Activated T-cell treated with anti-CD3 and anti-CD28 coated beads, Interleukin-2, amount 50 U/mL, for 48 hours (primary cell): ENCODE data around the gene RGL2.
"Not testable (repeated sequence)": the region's sequence is repeated elsewhere in the genome, so short reads cannot be mapped to it uniquely, and the experiment has no call there.

Source experiments
- DNase-seq, 2 experiments: peaks; one replicate each; pipeline ENCODE4 v3.0.0-alpha.2; 2020

The RGL2 gene, protein sequence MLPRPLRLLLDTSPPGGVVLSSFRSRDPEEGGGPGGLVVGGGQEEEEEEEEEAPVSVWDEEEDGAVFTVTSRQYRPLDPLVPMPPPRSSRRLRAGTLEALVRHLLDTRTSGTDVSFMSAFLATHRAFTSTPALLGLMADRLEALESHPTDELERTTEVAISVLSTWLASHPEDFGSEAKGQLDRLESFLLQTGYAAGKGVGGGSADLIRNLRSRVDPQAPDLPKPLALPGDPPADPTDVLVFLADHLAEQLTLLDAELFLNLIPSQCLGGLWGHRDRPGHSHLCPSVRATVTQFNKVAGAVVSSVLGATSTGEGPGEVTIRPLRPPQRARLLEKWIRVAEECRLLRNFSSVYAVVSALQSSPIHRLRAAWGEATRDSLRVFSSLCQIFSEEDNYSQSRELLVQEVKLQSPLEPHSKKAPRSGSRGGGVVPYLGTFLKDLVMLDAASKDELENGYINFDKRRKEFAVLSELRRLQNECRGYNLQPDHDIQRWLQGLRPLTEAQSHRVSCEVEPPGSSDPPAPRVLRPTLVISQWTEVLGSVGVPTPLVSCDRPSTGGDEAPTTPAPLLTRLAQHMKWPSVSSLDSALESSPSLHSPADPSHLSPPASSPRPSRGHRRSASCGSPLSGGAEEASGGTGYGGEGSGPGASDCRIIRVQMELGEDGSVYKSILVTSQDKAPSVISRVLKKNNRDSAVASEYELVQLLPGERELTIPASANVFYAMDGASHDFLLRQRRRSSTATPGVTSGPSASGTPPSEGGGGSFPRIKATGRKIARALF

DNA sequence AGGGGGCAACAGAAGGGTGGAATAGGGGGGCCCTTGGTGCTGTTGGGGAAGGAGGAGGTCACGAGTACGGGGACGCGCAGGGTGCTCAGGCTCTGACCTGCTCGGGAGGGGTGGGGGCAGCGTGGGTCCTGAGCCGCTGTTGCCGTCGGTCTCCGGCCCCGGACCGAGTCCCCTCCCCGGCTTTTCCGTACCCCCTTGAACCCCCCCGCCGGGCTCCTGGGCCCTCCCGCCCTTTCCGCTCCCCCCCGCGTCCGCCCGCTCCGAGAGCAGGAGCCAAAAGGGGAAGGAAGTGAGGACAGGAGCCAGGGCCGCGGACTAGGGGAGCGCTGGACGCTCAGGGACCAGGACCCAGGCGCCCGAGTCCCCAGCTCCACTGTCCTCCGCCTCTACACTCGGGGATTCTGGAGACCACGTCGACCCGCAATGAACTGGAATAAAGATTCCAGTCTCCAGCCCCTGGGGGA is at the start of gene RGL2:
TSS of gene RGL2 (minus strand) at position 170 of the 464 bp plus-strand sequence. CDS start 332 bp downstream, outside the sequence.
- no peak for DNase-seq

DNA sequence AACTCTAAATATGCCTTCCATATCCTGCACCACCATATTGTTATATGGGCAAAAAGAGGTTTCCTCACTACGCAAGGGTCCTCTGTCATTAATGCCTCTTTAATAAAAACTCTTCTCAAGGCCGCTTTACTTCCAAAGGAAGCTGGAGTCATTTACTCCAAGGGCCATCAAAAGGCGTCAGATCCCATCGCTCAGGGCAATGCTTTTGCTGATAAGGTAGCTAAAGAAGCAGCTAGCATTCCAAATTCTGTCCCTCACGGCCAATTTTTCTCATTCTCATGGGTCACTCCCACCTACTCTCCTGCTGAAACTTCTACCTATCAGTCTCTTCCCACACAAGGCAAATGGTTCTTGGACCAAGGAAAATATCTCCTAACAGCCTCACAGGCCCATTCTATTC is 49.1 kb upstream of the RGL2 start:
- DNase-seq, result no peak

GRCh38 chr6:33346972-33347371 is 48.2 kb upstream of the RGL2 start:
- not testable (repeated sequence) for DNase-seq

DNA sequence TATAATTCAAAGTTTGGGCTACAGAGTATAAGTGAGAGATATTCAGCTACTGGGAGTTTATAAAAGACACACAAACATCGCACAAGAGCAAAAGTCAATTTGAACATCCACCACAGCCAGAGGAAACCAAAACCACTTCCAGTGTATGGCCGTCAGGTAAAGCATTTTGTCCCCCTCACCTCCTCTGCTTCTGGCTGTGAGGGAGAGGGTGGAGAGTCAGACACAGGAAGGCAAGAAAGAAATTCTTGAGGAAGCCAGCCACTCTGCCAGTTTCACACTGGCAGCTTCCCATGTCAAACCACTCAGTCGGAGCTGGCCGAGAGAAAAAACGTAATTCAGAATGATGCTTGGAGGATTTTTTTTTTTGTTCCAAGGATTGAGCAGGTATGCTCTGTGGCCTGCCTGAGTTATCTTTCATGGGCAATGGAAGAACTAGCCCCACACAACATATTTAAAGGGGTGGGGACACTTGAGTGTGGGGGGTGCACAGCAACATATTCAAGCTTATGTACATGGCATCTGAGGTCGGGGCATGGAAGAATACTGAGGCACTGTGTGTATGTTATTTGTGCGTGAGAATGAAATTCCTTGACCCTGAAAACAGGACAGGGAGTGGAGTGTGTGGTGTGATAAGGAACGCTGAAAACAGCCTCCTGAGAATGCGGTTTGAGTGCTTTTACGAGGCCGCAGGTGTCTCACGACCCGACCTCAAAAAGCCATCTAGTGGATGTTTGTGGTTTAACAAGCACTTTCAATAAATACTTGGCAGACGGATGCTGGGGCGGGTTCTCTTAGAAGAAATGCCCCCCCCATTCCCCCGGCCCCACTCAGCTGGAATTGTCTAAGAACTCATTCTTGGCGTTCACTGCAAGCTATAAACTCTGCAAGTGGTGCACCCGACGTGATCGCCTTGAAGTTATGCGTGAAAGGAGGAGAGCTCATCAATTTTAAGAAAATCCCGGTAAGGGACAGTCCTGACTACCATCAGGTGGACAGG is 46.3 kb upstream of the RGL2 start:
- DNase-seq, result peak; percentile 60 to 69

GRCh38 chr6:33343953-33344611 is 45.3 kb upstream of the RGL2 start:
- peak; percentile 29 for DNase-seq

DNA sequence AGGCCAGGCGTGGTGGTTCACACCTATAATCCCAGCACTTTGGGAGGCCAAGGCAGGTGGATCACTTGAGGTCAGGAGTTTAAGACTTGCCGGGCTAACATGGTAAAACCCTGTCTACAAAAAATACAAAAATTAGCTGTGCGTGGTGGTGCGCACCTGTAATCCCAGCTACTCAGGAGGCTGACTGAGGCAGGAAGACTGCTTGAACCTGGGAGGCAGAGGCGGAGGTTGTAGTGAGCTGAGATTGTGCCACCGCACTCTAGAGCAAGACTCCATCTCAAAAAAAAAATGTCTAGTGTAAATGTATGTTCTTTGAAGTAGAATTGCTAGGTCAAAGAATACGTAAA is 44.8 kb upstream of the RGL2 start:
- not testable (repeated sequence) for DNase-seq

DNA sequence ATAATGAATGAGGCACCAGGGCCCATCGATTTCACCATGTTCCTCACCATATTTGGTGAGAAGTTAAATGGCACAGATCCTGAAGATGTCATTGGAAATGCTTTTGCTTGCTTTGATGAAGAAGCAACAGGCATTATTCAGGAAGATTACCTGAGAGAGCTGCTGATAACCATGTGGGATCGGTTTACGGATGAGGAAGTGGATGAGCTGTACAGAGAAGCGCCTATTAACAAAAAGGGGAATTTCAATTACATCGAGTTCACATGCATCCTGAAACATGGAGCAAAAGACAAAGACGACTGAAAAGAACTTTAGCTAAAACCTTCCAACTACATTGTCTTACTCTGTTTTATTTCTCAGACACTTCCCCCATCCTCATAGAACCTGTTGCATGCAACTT is 40.5 kb upstream of the RGL2 start:
- no peak for DNase-seq

- DNase-seq, result no peak
Measured at GRCh38 chr6:33336495-33336894, 37.8 kb upstream of the RGL2 start.

DNA sequence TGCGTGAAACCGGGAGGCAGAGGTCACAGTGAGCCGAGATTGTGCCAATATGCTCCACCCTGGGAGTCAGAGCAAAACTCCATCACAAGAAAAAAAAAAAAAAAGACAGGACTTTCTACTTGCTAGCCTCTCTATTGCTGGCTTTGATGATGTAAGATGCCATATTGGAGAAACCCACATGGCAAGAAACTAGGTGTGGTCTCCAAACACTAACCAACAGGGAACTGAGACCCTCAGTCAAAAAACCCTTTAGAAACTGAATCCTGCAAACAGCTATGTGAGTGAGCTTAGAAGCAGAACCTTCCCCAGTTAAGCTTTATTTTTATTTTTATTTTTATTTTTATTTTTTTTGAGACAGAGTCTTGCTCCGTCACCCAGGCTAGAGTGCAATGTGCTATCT is 37.2 kb upstream of the RGL2 start:
- no peak for DNase-seq

DNA sequence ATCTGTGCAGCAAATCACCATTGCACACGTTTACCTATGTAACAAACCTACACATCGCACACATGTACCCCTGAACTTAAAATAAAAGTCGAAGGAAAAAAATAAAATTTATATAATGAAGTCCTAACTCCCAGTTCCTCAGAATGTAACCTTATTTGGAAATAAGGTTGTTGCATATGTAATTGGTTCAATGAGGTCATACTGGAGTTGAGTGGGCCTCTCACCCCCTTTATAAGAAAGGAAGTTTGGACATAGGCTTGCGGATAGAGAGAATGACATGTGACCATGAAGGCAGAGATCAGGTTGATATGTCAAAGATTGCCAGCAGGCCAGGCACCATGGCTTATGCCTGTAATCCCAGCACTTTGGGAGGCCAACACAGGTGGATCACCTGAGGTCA is 34.9 kb upstream of the RGL2 start:
- DNase-seq, result no peak

DNA sequence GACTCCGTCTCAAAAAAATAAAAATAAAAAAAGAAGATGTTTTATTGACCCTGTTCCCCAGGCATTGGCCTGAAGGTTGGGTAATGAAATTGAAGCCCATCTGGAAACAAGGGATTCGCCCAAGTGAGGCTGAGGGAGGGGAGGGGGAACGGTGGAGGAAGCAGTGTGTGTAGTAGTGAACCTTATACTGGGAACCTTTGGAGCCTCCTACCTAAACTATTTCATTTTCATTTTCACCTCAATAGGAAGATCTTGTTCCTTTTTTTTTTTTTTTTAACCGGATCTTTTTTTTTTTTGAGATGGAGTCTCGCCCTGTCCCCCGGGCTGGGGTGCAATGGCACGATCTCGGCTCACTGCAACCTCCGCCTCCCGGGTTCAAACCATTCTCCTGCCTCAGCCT is 32.0 kb upstream of the RGL2 start:
- DNase-seq, result no peak

DNA sequence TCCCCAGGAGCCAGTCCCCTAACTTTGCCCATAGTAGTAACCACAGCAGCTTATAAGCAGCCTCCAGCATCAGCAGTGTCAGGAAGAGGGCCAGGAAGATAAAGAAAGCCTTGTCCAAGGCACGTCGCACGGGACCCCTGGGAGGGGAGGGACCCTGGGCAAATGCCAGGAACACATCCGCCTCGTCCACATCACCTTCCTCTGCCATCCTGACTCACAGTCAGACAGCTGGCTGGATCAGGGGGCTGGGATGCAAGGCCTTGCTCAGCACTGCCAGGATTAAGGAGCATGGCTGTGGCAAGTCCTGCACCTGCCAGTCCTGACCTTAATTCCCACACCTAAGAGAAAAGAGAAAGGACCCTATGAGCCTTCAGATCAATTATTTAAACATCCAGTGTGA is 30.3 kb upstream of the RGL2 start:
- DNase-seq, result no peak

- no peak for DNase-seq
Measured at GRCh38 chr6:33324125-33324524, 25.4 kb upstream of the RGL2 start.

- DNase-seq, result no peak
Measured at GRCh38 chr6:33323623-33323948, 24.8 kb upstream of the RGL2 start.

GRCh38 chr6:33321227-33321626 is 22.5 kb upstream of the RGL2 start:
- no peak for DNase-seq

GRCh38 chr6:33320315-33321181 is 21.8 kb upstream of the RGL2 start:
- DNase-seq, result no peak

GRCh38 chr6:33319939-33320314 is 21.2 kb upstream of the RGL2 start:
- DNase-seq, result no peak

GRCh38 chr6:33318426-33319073 is 19.8 kb upstream of the RGL2 start:
- DNase-seq, result no peak

- DNase-seq, result peak; percentile 96 to 98
Measured at GRCh38 chr6:33317669-33318425, 19.1 kb upstream of the RGL2 start, which contains the start of gene ZBTB22. TSS of gene ZBTB22 (minus strand) at chr6:33317744. CDS start at chr6:33316916, 828 bp downstream.

- no peak for DNase-seq
Measured at GRCh38 chr6:33317419-33317668, 18.6 kb upstream of the RGL2 start.
